Hepatocyte (in vitro differentiated cells): Measurements from ENCODE around the gene VPS45.

Experiments
- EZH2 ChIP-seq: fragments of 200-600 bp; sonication (generic); IDR thresholded peaks from 2 replicates; pipeline ENCODE4 v1.6.1; 2016; ENCODE audit warnings: antibody characterized with exemption, mild to moderate bottlenecking, borderline replicate concordance
- EZH2phosphoT487 ChIP-seq: fragments of 200-600 bp; sonication (generic); IDR thresholded peaks from one replicate; pipeline ENCODE4 v1.6.1; 2018; ENCODE audit warnings: antibody characterized with exemption, mild to moderate bottlenecking, low read depth, moderate library complexity; ENCODE audit not compliant: unreplicated experiment, severe bottlenecking
- TF ChIP-seq, protein P1 (sequence below): fragments of 200-600 bp; sonication (generic); IDR thresholded peaks from 2 replicates; pipeline ENCODE4 v1.5.1; 2016; ENCODE audit warnings: antibody characterized with exemption, mild to moderate bottlenecking; ENCODE audit not compliant: poor library complexity

DNA sequence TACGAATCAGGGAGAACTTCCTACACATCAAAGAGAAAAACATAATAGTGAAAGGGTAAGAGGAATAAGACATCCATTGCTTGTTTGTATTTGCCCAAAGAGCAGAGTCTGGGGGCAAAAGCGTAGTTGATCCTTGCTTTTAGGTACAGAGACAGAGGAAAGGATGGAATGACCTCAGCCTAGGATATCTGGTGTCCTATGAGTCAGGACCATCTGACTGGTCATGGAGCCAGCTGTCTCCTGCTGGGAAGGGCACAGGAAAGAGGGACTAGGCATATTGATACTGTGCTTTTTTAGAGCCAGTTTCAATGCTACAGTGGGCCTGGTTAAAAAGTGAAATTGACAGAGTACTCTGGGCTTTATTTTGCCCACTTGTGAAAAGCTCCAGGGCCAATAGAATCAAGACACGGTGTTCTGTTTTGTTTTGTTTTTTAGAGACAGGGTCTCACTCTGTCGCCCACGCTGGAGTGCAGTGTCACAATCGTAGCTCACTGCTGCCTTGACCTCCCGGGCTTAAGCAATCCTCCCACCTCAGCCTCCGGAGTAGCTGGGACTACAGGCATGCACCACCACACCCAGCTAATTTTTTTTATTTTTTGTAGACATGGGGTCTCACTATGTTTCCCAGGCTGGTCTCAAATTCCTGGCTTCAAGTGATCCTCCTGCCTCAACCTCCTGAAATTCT, 85.3 kb downstream of the VPS45 start:
- TF ChIP-seq, protein P1, sequence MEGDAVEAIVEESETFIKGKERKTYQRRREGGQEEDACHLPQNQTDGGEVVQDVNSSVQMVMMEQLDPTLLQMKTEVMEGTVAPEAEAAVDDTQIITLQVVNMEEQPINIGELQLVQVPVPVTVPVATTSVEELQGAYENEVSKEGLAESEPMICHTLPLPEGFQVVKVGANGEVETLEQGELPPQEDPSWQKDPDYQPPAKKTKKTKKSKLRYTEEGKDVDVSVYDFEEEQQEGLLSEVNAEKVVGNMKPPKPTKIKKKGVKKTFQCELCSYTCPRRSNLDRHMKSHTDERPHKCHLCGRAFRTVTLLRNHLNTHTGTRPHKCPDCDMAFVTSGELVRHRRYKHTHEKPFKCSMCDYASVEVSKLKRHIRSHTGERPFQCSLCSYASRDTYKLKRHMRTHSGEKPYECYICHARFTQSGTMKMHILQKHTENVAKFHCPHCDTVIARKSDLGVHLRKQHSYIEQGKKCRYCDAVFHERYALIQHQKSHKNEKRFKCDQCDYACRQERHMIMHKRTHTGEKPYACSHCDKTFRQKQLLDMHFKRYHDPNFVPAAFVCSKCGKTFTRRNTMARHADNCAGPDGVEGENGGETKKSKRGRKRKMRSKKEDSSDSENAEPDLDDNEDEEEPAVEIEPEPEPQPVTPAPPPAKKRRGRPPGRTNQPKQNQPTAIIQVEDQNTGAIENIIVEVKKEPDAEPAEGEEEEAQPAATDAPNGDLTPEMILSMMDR: no peak
- TF ChIP-seq EZH2 (no peak), EZH2phosphoT487 (no peak)
